DMS 273 (cell line): Measurements from ENCODE around the gene MAFG.
A peak's percentile ranks its signal among the peaks of the same experiment; 100 is the strongest.

Experiments used
- DNase-seq: peaks from one replicate; lab custom pipeline; 2025; ENCODE audit not compliant: unreplicated experiment; lab: John Stamatoyannopoulos, UW

Gene MAFG

GRCh38 chr17:81939881-81940385, 12.4 kb upstream of the MAFG start:
- no peak for DNase-seq

GRCh38 chr17:81939218-81939617, 11.7 kb upstream of the MAFG start:
- no peak for DNase-seq

- no peak for DNase-seq
These were observed 8.2 kb upstream of the MAFG start for GRCh38 chr17:81935709-81936084.

DNA sequence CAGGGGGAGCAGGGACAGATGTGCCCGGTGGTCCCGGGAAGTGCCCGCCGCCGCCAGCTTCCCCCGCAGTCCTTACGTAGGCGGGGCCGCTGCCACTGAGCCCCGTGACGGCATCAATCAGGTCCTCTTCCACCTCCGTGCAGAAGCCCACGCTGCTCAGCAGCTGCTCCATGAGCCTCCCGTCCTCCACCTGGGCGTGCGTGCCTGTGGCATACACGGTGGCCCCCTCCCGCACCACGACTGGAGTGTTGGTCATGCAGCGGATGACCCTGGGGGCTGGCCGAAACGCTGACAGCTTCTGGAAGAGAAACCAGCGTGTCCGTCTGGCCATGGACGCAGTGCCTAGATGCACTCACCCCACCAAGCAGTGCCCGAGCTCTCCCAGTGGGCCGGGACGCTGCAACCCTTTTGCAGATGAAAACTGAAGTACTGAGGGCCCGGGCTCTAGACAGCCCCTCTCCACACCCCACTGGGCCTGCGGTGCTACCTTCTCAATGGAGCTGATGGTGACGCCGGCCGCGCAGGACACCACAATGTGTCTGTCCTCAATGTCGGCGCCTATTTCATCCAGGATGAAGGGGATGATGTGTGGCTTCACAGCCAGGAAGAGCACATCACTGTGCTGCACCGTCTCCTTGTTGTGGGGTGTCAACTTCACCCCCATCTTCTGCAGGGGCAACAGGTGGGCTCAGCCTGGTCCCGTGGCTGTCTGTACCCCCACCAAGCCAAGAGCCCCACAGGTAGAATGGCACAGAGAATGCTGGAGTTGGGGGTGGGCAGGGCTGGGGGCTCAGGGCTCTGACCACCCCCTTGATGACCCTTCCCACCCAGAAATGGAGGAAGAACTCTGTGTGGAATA, 7.5 kb upstream of the MAFG start:
- DNase-seq: no peak

- no peak for DNase-seq
These were observed 6.7 kb upstream of the MAFG start for GRCh38 chr17:81934098-81934757.

DNA sequence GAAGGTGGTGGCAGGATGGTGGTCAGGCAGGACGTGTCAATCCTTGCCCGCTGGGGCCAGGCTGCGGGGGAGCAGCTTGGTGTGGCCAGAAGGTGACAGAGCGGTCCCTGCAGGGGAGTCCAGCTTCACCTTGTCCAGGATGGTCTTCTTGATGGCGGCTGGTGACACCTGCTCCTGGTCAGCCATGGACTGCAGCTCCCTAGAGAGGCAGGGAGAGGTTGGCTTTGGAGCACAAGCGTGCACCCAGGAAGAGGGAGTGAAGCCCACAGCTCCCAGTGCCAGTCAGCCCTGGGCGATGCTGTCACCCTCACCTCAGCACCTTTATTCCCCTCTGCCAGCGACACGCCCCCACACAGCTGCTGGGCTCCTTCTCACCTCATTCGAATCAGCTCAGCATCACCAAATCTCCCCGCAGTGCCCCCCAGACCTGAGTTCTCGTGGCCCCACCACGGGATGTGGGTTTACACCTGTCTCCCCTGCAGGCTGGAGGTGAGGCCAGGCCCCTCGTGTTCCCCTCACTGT, 5.7 kb upstream of the MAFG start:
- DNase-seq: no peak

GRCh38 chr17:81932333-81932983, 4.9 kb upstream of the MAFG start:
- DNase-seq: peak; percentile 55

- peak; percentile 87 for DNase-seq
These were observed 4.2 kb upstream of the MAFG start for GRCh38 chr17:81931557-81932332.

- peak; percentile 59 for DNase-seq
These were observed 3.6 kb upstream of the MAFG start for GRCh38 chr17:81931189-81931556.

GRCh38 chr17:81930142-81931125, 2.9 kb upstream of the MAFG start:
- DNase-seq: peak; percentile 68

- no peak for DNase-seq
These were observed 2.0 kb upstream of the MAFG start for GRCh38 chr17:81929253-81930141.

DNA sequence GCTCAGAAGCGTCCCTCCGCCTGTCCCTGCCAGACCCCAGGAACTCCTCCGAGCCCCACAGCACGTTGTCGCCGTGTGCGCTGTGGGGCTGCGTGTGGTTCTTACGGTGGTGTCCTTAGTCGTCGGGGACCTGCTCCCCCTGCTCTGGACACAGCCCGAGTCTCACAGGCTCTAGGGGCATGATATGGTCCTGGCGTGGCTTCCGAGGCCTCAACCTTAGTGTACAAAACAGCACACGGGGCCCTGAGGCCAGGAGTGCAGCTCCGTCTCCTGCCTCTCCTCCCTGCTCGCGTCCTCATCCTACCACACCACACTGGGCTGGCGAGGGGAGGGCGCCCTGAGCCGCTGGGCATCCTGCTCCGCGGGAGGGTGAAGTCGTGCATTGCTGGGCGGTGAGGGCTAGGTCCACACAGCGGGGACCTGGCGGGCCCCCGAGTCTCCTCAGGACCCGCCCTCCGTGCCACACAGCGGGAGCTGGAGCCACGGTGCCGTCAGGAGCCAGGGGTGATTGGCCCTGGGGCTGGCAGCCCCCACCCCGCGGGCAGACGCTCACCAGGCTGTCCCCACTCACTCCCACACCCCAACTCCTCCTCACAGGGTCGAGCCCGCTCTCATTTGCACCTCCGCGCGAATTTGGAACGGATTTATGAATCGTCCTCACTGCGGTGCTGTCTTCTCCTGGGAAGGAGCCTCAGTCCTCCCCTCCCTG, 1.2 kb upstream of the MAFG start:
- DNase-seq: peak; percentile 64

DNA sequence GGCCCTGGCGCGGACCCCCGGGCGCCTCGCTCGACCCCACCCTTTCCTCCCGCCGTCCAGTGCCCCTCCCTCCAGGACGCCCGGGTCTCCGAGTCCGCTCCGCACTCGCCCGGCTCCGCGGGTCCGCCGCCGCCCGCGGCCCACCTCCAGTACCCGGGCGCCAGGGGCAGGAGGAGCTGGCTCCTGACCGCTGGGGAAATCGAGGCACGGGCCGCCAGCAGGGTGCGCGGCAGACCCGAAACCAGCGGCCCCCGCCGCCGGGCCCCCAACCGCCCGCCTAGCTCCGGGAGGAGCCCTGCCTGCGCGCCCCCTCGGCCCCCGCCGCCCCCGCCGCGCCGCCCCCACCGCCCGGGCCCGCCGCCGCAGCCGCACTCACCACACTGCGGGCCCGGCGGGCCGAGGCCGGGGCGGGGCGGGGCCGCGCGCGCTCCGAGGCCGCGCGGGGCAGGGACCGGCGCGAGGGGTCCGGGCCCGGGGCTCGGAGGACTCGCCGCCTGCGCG, 333 bp downstream of the MAFG start:
- no peak for DNase-seq

- DNase-seq: peak; percentile 78
These were observed 934 bp downstream of the MAFG start for GRCh38 chr17:81926451-81927151.

DNA sequence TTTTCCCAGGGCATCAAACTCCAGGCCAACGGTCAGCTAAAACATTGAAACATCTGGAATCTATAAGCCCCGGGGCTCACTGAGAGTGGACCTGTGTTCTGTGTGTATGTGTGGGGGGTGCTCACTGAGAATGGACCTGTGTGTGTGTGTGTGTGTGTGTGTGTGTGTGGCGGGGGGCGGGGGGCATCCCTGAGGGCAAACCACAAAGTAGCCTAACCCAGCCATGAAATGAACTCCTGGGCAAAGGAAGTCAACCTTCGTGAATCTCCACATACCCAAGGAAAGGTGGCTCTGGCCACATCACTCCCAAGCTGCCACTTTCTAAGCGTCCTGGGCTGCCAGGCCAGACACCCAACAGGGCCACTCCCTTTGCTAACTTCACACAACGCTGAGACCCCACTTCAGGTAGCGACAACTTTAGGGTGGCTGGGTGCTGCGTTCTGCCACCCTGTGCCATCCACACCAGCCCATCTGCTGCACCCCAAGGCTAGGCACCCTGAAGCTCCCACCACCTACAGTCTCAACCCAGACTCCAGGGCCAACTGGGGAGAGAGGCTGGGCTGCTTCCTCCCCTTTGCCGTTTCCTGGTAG, 1.6 kb downstream of the MAFG start:
- no peak for DNase-seq

DNA sequence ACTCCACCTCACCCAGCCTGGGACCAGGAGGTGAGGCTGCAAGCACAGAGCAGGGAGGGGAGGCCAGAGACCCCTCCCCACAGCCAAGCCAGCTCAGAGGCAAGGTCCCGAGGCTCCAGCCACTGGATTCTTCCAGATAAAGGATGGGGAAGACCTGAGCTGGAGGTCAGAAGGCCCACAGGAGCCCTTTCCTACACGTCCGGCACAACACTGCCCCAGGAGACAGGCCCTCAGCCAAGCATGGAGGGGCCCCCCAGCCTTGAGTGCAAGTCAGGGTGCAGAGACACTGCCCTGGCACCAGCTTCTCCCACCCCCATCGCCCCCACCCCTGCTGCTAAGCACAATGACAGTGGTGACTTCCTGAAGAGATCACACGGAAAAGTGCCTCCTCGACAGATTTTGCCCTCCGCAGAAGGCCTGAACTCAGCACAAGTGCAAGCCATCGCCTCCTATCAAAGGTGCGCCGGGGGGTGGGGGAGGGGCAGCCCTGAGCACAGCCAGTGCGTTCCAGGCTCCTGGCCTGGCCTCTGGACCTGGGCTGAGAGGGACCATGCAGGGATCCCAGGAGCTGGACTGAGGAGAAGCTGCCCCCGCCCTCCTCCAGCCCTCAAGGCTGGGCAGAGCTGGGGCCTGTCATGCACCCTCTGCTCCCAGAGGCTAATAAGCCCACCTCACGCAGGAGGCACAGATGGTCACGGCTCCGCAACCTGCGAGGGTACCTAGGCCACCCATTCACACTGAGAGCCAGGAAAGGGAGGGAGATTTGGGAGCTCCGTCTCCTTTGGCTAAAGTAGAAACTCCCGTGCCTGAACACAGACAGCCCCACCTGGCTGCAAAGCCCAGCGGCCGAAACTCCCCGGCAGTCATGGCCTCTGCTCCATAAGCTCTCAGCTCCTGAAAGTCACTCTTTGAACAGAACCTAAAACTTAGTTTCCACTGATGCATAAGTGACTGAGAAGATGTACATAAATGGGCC, 2.7 kb downstream of the MAFG start:
- no peak for DNase-seq
